Measurements from ENCODE around the gene LLGL1. TPM values are rescaled to one million over a fixed set of nuclear protein-coding genes. Genes with fewer than 3 reads are reported as not detected.
A peak's percentile ranks its signal among the peaks of the same experiment; 100 is the strongest.

The LLGL1 gene
- total and polyA plus RNA-seq, 5 experiments from 2014 or later, result 1.2 to 17.3 (median 1.9) TPM

DNA sequence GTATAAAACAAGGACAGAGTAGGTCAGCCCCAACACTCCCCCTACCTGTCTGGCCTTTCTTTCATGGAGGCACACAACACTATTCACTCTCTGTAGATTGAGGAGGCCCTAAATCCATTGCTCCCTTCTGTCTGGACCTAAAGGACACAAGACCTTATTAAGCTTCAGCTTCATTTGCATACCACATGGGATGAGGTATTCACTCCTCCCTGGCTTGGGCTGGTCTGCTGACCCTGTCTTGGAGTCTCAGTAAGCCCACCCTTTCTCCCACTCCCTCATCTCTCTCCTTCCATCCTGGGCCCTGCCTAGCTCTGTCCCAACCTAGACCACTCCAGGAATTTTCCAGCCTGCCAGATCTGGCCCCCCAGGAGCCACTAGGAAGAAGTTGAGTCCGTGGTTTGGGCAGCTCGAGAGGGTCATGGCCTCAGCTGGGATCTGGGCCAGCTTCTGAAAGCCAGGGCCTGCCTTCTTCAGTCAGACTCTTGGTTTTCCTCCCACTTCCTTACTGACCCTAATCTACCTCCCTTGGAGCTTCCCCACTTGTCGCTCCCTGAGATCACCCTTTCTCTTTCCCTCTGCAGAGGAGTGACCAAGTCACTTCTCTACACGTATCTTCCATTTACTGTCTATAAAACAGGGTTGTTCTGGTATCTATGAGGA lies 6.5 kb upstream of the LLGL1 start:
- DNase-seq (no peak), ATAC-seq (no peak)
- H3K4me3 Mint-ChIP-seq, result no peak overlapping the region
- H3K36me3 Mint-ChIP-seq, result no peaks in the 10 kb centered on the region
- no peak overlapping the region for H3K27ac Mint-ChIP-seq
- no peaks in the 10 kb centered on the region for H3K27me3 Mint-ChIP-seq
- POLR2A ChIA-PET, result interaction anchor here (0.8 kb wide), 1 partner anchor 31 kb away, joined by 3 read pairs; no protein-coding TSS in a partner anchor
- peaks cover 0 to 7% (median 2%) of the 10 kb centered on the region in 4 donors for H3K4me1 Mint-ChIP-seq
- no peaks in the 10 kb centered on the region for H3K9me3 Mint-ChIP-seq

DNA sequence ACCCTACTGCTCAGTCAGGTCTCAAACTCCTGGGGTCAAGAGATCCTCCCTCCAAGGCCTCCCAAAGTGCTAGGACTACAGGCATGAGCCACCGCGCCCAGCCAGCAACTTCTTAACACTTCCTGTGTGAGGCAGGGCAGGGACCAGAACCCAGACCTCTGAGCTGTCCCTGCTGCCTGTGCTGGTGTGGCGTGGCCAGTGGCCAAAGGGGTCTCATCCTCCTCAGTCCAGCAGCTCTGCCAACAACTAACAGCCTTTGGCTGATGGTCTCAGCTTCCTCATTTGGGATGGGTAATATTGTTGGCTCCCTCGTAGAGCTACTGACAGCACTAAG lies 1.4 kb upstream of the LLGL1 start:
- POLR2A ChIA-PET, result interaction anchor here (1.2 kb wide), 1 partner anchor 40 kb away, joined by 6 read pairs; the partner anchor contains the start of gene ALKBH5
- DNase-seq (no peak), ATAC-seq (no peak)
- H3K27me3 Mint-ChIP-seq, result no peaks in the 10 kb centered on the region
- H3K4me3 Mint-ChIP-seq, result no peak overlapping the region
- no peaks in the 10 kb centered on the region for H3K9me3 Mint-ChIP-seq
- H3K36me3 Mint-ChIP-seq, result peaks cover 0 to 3% (median 0%) of the 10 kb centered on the region in 3 donors
- peaks cover 15 to 33% (median 28%) of the 10 kb centered on the region in 4 donors for H3K4me1 Mint-ChIP-seq
- H3K27ac Mint-ChIP-seq, result no peak overlapping the region

DNA sequence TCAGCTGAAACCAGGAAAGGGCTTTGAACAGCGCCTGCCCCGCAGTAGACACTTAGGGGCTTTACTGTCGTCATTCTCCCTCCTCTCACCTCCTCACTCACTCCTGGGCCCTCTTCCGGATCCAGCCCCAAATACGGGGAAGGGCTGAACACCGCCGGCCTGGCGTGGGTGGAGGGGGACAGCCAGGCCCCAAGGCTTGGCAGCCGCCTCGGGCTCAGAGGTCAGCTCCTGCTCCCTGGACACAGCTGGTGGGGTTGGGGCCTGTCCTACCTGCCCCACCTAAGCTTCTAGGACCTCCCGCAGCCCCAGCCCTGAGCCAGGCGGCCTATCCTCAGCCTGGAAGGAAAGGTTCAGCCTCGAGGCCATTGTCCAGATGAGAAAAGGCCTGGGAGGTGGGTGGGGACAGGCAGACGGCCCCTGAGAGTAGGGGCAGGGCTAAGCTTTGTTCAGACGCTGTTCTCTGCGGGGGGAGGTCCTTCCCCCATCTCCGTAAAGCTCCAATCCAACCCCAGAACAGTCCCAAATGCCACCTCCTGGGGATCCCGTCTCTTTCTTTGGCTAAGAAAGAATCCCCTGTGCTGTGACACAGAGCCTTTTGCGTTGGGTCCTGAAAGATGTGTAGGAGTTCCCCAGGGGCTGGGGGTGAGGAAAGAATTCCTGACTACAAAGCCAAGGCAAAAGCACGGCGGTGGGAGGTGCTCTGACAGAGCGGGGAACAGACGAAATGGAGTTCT lies 881 bp upstream of the LLGL1 start:
- DNase-seq (peak in 1 of 10 donors; percentile 64), ATAC-seq (no peak)
- Mint-ChIP-seq H3K9me3 (no peaks in the 10 kb centered on the region), H3K36me3 (peaks cover 0 to 3% (median 0%) of the 10 kb centered on the region in 3 donors), H3K27ac (peak overlapping the region in 4 of 10 donors; percentile 9 to 73 (median 57)), H3K4me3 (peak overlapping the region; percentile 37 to 87 (median 68)), H3K4me1 (peaks cover 15 to 37% (median 28%) of the 10 kb centered on the region in 4 donors), H3K27me3 (no peaks in the 10 kb centered on the region)
- POLR2A ChIA-PET, result interaction anchor here (1.2 to 1.5 kb wide), 2 partner anchors 41 to 90 kb away, joined by 3 to 6 read pairs; partner anchors contain the start of genes ALKBH5, SMCR8 and TOP3A

DNA sequence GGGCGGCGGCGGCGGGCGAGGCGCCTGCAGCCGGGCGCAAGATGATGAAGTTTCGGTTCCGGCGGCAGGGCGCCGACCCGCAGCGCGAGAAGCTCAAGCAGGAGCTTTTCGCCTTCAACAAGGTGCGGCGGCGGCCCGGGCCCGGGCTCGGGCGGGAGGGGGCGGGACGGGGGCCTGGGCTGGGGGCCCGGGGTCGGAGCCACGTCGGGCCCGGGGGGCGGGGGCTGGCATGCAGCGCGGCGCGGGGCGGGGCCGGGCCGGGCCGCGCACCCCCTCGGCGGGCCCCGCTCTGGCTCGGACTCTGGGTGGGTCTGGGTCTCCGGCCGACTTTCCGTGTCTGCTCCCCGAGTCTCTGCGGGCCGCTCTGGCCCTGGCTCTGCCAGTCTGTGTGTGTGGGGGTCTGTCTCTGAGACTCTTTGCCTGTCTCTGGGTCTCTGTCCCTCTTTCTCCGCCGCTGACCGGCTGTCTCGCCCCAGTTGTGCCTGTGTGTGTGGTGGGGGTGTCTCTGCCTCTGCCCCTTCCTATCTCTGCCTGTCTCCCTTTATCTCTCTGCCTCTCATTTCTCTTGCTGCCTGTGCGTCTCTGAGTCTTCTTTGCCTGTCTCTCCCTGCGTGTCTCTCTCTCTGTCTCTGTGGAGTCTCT lies 328 bp downstream of the LLGL1 start:
- H3K27ac Mint-ChIP-seq, result peak overlapping the region; percentile 78 to 98 (median 92)
- DNase-seq (peak in 1 of 10 donors; percentile 21), ATAC-seq (no peak)
- peaks cover 15 to 41% (median 28%) of the 10 kb centered on the region in 4 donors for H3K4me1 Mint-ChIP-seq
- POLR2A ChIA-PET, result interaction anchor here (0.6 to 1.5 kb wide), 3 partner anchors 35 to 89 kb away, joined by 3 to 4 read pairs (median 4); partner anchors contain the start of genes MIEF2, SMCR8 and TOP3A
- peak overlapping the region; percentile 87 to 99 (median 97) for H3K4me3 Mint-ChIP-seq
- peaks cover 0 to 3% (median 0%) of the 10 kb centered on the region in 3 donors for H3K36me3 Mint-ChIP-seq
- H3K27me3 Mint-ChIP-seq, result no peaks in the 10 kb centered on the region
- no peaks in the 10 kb centered on the region for H3K9me3 Mint-ChIP-seq

DNA sequence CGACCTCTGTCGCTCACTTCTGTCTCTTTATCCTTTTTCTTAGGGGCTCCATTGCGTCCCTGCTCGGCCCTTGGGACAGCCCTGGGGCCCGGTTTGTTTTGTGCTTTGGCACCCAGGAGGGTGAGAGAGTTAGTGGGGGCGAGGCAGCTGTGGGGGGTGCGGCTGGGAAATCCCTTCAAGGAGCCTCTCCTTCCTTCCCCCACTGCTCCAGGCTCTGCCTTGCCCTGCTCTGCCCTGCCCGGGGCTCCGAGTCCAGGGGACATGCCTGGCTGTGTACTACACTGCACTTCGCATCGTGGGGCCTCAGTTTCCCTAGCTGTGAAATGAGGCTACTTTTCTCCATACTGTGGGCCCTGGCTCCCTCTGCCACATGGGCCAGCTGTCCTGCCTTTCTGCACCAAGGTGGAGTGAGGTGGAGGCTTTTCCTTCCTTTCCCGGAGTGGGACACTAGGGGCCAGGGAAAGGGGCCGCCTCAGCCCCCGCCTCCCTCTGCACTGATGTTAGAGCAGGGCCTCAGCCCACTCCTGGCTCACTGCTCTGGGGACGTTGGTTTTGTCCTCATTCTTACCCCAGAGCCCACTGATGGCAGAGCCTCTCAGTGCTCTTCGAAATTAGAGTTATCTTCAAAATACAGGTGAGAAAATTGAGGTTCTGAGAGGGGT lies 980 bp downstream of the LLGL1 start:
- H3K9me3 Mint-ChIP-seq, result no peaks in the 10 kb centered on the region
- peak overlapping the region; percentile 87 to 99 (median 97) for H3K4me3 Mint-ChIP-seq
- ATAC-seq, result no peak
- peak overlapping the region; percentile 78 to 98 (median 92) for H3K27ac Mint-ChIP-seq
- no peaks in the 10 kb centered on the region for H3K27me3 Mint-ChIP-seq
- peaks cover 0 to 3% (median 0%) of the 10 kb centered on the region in 3 donors for H3K36me3 Mint-ChIP-seq
- H3K4me1 Mint-ChIP-seq, result peaks cover 15 to 41% (median 28%) of the 10 kb centered on the region in 4 donors
- POLR2A ChIA-PET, result interaction anchor here (0.6 to 1.2 kb wide), 2 partner anchors 35 to 42 kb away, joined by 4 read pairs; partner anchors contain the start of gene MIEF2
- DNase-seq, result peak in 1 of 10 donors; percentile 10

DNA sequence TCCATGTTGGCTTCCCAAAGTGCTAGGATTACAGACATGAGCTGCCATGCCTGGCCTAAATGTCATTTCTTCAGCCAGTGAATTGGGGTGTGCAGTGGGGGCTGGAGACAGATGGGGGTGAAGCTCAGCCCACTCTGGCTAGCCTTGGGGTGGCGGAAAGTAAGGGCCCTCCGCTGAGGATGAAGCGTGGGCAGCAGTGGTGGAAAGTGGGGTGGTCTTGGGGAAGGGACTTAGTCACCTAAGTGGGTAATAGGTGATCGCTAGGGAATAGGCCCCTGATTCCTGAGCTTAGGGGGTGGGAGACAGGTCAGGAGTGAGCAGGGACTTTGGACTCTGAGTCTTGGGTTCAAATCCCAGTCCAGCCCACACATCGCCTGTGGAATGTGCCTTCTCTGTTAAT lies 2.2 kb downstream of the LLGL1 start:
- H3K4me3 Mint-ChIP-seq, result peak overlapping the region in 4 of 10 donors; percentile 3 to 51 (median 40)
- POLR2A ChIA-PET, result no interaction called here
- H3K27me3 Mint-ChIP-seq, result no peaks in the 10 kb centered on the region
- H3K27ac Mint-ChIP-seq, result peak overlapping the region in 2 of 10 donors; percentile 44 to 48
- peaks cover 15 to 41% (median 28%) of the 10 kb centered on the region in 4 donors for H3K4me1 Mint-ChIP-seq
- H3K36me3 Mint-ChIP-seq, result peaks cover 0 to 3% (median 0%) of the 10 kb centered on the region in 3 donors
- DNase-seq, result peak in 1 of 10 donors; percentile 56
- no peak for ATAC-seq
- no peaks in the 10 kb centered on the region for H3K9me3 Mint-ChIP-seq

DNA sequence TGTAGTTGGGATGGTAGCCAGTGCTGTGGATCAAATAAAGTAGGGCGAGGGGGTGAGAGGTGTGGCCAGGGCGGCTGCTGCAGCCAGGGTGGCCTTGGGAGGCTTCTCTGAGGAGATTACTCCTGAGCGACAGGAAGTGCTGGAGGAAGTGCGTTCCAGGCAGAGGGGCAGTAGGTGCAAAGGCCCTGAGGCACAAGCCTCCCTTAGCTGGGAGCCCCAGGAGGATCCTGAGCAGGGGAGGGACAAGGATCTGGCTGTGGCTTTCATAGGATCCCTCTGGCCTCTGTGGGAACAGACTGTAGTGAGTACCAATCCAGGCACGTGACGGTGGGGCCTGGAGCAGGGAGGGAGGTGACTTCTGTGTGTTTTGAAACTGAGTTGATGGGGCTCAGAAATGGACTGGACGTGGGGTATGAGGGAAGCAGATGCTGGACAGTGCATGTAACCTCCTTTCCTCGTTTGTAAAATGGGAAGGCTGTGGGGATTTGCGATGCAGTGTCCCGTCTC lies 2.8 kb downstream of the LLGL1 start:
- no peak for ATAC-seq
- peak overlapping the region in 4 of 10 donors; percentile 33 to 60 (median 52) for H3K27ac Mint-ChIP-seq

DNA sequence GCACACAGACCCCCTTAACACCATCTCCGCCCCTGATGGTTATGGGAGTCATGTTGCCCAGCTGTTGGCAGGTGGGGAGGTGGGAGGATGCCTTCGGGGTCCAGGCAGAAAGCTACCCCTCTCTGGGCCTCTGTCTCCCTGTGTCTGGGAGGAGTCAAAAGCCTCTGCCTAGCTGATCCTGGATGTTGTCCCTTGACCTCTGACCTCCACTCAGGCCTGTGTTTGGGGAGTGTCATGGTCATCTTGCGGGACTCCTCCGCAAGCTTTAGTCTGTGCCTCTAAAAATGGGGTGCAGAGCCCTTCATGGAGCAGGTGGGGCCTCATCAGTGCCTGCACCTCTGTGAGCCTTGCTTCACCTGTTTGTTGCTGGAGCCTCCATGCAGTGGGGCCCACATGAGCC lies 3.8 kb downstream of the LLGL1 start:
- H3K27ac Mint-ChIP-seq, result no peak overlapping the region

More for the DNA sequence above, 2.8 kb downstream of the LLGL1 start:
- POLR2A ChIA-PET, result no interaction called here
- Mint-ChIP-seq H3K36me3 (peaks cover 0 to 3% (median 0%) of the 10 kb centered on the region in 3 donors), H3K9me3 (no peaks in the 10 kb centered on the region), H3K4me3 (peak overlapping the region in 3 of 10 donors; percentile 38 to 51 (median 44)), H3K27me3 (no peaks in the 10 kb centered on the region), H3K4me1 (peaks cover 15 to 41% (median 28%) of the 10 kb centered on the region in 4 donors)
- no peak for DNase-seq

DNA sequence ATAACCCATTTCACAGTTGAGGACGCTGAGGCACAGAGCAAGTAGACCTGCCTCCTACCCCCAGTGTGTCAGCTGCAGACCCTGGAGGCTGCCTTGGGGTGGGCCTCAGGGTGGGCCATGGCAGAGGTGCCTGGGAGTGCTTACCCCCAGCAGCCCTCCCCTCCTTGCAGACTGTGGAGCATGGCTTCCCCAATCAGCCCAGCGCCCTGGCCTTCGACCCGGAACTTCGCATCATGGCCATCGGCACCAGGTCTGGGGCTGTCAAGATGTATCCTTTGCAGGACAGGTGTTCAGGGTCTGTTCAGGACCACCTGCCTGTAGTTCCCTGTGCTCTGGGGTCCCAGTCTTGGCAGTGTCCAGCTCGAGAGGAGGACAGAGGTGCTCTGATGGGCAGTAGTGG lies 4.3 kb downstream of the LLGL1 start:
- ATAC-seq (no peak), DNase-seq (peak in 1 of 10 donors; percentile 51)
- Mint-ChIP-seq H3K4me3 (no peak overlapping the region), H3K36me3 (peaks cover 0 to 3% (median 0%) of the 10 kb centered on the region in 3 donors), H3K27me3 (no peaks in the 10 kb centered on the region), H3K27ac (no peak overlapping the region), H3K9me3 (no peaks in the 10 kb centered on the region), H3K4me1 (peaks cover 15 to 41% (median 28%) of the 10 kb centered on the region in 4 donors)
- POLR2A ChIA-PET, result interaction anchor here (0.5 kb wide), 1 partner anchor 1148 kb away, joined by 6 read pairs; no protein-coding TSS in a partner anchor

More for the DNA sequence above, 3.8 kb downstream of the LLGL1 start:
- DNase-seq (peak in 1 of 10 donors; percentile 50), ATAC-seq (no peak)
- H3K4me3 Mint-ChIP-seq, result peak overlapping the region in 1 of 10 donors; percentile 30
- POLR2A ChIA-PET, result no interaction called here
- peaks cover 15 to 41% (median 28%) of the 10 kb centered on the region in 4 donors for H3K4me1 Mint-ChIP-seq
- H3K9me3 Mint-ChIP-seq, result no peaks in the 10 kb centered on the region
- no peaks in the 10 kb centered on the region for H3K27me3 Mint-ChIP-seq
- peaks cover 0 to 3% (median 0%) of the 10 kb centered on the region in 3 donors for H3K36me3 Mint-ChIP-seq

DNA sequence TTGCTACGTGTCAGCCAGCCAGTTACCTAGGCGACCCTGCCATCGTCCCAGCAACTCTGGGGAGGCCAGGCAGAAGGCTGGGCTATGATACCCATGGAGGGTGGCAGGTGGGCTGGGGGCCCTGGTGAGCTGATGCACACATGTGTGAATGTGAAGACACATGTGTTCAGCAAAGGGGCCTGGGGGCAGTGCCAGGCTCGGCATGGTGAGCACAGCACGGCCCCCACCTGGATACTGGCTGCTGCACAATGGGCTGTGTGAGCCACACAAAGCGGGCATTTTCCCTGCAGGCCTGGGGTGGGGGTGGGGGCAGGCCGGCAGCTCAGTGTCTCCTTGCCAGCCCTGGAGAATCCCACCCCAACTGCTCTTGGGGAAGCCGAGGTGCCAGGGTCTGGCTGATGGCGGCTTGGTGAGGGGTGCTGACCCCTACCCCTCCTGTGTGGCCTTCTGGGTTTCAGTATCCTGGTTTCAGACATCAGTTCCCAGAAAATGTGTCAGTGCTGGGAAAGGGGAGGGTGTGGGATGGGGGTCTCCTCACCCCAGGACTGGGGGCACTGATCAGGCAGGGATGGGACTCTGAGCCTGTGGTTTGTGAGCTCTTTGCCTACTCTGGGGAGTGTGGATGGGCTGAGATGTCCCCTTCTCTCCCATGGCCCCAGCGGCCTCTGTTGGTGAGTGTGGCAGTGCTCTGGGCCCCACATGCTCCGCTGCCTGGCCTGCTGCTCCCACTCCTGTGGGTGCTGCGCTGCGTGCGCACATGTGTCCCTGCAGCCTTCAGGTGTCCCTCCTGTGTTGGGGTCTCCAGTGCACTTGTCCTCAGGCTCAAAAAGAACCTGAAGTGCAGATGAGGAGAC lies 5.1 kb downstream of the LLGL1 start:
- peaks cover 15 to 37% (median 28%) of the 10 kb centered on the region in 4 donors for H3K4me1 Mint-ChIP-seq
- DNase-seq (peak in 1 of 10 donors; percentile 52), ATAC-seq (no peak)
- peaks cover 0 to 3% (median 0%) of the 10 kb centered on the region in 3 donors for H3K36me3 Mint-ChIP-seq
- no peak overlapping the region for H3K27ac Mint-ChIP-seq
- no peaks in the 10 kb centered on the region for H3K27me3 Mint-ChIP-seq
- POLR2A ChIA-PET, result interaction anchor here (0.5 kb wide), 1 partner anchor 1149 kb away, joined by 6 read pairs; no protein-coding TSS in a partner anchor
- no peaks in the 10 kb centered on the region for H3K9me3 Mint-ChIP-seq
- no peak overlapping the region for H3K4me3 Mint-ChIP-seq

DNA sequence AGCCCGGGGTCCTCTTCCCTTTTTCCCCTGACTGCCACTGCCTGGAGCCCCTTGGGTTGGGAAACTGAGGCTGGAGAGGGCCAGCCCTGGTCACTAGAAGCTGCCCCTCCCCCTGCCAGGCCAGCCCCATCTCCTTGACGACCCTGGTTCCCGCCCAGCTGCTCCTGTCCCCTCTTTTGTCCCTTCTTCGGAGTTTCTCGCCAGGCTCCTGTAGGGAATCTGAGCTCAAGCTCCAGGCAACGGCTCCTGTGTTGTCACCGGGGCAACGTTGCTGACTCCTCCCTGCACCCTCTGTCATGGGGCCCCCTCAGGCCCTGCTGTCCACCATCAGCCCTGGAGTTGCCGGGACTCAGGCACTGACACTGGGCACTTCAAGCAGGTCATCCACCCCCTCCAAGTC lies 5.7 kb downstream of the LLGL1 start:
- ATAC-seq (no peak), DNase-seq (peak in 1 of 10 donors; percentile 48)
- Mint-ChIP-seq H3K36me3 (peaks cover 0 to 4% (median 0%) of the 10 kb centered on the region in 3 donors), H3K4me3 (no peak overlapping the region), H3K4me1 (peaks cover 13 to 34% (median 23%) of the 10 kb centered on the region in 4 donors), H3K27me3 (no peaks in the 10 kb centered on the region), H3K9me3 (no peaks in the 10 kb centered on the region), H3K27ac (no peak overlapping the region)
- POLR2A ChIA-PET, result no interaction called here
